Right hindlimb (tissue), 1 donor: ENCODE data around the gene PLCB4.
"Not testable (repeated sequence)": the region's sequence is repeated elsewhere in the genome, so short reads cannot be mapped to it uniquely, and the experiment has no call there.

Experiments used
- DNase-seq: peaks from one replicate; pipeline ENCODE4 v3.0.0-alpha.2; 2018

The PLCB4 gene

DNA sequence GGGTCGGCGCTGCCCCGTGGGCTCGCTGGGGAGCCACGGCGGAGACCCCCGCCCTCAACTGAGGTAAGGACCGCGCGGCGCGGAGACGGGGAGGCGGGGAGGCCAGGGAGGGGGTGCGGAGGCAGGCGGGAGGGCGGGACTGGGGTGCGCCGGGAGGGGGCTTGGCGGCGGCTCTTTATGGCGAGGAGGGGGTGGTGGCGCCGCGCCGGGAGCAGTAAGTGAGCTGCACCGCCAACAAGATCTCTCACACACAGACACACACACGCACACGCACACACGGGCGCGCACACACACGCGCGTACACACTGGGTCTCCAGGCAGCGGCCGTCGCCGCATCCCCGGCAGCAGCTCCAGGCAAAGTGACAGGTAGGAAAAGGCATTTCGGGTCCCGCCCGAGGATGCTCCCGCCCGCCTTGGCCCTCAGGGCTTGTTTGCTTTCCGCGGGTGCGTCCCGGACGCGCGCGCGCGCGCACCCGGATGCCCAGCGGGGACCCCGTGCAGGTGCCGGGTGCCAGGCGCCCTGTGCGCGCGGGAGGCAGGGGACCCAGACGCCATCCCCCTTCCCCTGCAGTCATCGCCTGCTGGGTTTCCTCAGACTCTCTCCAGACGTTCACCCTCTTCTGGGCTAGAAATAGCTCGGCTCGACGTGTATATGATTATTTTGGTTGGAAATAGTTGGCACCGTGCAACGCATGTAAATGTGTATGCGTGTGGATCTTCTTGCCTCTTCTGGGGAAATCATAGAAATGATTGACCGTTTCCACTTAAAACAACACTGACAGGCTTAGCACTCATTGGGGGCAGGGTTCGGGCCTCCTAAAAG lies at the start of gene PLCB4:
Gene PLCB4 (plus strand): TSS at position 247 of the 823 bp plus-strand sequence. CDS start 238,728 bp downstream, outside the sequence.
- peak; percentile 74 for DNase-seq

DNA sequence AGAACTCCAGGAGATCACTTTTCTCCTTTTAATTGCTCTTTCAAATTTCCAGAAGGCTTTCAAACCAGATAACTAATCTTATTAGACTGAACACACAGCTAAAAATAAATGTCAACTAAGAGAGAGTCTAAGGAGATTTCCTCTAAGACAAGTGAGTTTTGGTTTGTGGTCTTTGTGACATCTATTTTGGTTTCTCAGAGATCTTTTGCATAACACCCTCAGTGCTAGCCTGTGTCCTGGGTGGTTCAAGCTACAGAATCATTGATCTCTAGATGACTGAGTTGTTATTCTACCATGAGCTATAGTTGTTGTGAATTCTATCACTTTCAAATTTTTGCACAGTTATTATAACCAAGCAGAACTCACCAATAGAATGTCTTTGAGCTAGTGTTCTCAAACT lies 49.1 kb upstream of the PLCB4 start:
- no peak for DNase-seq

DNA sequence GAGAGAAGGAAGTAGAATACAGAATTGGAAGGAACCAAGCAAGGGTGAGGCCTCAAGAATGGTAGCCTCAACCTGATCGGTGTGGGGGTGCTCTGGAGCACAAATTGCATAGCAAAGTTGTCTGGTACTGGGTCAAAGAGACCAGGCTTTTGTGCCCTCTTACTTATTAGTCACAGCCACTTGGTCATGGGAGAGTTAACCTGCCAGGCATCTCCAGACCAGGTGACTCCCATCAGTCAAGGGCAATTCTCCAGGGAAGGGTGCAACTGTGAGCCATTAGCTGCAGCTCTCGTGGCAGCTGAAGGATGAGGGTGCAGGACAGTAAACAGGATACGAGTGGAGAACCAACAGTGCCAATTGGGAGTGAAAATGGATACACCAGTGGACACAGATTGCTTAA lies 47.7 kb upstream of the PLCB4 start:
- no peak for DNase-seq

DNA sequence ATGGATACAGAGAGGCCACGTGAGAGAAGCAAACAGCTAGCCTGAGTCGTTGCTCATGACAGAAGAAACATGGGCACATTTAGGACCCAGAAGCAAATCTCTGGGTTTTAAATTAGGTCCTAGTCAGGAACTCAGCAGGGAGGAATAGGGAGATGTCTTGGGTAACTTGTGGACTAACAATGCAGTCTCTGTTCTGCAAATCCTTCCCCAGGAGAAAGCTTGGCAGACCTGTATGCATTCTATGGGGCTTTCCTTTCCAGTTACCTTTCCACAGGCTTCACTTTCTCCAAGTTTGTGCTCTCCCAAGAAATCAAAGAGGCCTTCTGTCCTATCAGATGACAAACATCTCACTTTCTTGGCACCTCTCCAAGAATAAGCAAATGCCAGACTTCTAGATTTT lies 47.2 kb upstream of the PLCB4 start:
- no peak for DNase-seq

DNA sequence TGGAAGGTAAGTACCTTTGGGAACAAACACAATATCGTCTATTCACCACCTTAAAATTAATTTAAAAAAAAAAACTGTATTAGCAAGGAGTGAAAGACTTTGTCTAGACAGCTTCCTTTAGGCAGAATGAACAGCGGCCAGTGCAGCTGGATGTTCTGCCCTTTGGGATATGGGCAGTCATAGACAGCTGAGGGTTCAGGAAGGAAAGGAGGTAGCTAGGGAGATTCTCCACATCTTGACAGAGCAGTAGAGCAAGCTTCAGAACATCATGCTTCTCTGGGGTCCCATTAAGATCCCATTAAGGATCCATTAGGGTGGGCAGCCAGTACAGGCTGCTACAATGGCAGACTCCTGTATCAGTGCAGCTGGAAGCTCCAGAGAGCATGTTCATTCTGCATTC lies 46.5 kb upstream of the PLCB4 start:
- peak; percentile 35 for DNase-seq

DNA sequence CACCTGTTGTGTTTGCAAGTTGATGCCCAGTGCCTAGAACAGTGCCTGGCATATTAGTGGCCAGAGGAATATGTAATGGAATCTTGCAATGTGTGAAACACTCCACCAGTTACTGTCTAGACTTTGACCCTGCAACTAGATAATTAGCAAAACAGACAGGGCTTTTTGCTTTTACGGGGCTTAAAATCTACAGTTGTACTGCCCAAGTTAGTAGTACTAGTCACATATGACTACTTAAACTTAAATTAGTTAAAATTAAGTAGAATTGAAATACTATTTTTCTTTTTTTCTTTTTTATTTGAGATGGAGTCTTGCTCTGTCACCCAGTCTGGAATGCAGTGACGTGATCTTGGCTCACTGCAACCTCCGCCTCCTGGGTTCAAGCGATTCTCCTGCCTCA lies 44.3 kb upstream of the PLCB4 start:
- DNase-seq, result no peak

DNA sequence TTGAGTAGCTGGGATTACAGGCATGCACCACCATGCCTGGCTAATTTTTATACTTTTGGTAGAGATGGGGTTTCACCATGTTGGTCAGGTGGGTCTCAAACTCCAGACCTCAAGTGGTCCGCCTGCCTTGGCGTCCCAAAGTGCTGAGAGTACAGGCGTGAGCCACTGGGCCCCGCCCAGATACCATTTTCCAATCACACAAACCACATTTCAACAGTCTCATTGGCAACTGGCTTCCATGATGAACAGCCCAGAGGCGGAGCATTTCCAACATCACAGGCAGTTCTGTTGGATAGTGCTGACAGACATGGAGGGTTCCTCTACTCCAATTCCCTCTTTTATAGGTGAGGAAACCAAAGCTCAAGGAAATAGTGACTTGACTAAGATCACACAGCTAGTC lies 43.9 kb upstream of the PLCB4 start:
- DNase-seq, result no peak

DNA sequence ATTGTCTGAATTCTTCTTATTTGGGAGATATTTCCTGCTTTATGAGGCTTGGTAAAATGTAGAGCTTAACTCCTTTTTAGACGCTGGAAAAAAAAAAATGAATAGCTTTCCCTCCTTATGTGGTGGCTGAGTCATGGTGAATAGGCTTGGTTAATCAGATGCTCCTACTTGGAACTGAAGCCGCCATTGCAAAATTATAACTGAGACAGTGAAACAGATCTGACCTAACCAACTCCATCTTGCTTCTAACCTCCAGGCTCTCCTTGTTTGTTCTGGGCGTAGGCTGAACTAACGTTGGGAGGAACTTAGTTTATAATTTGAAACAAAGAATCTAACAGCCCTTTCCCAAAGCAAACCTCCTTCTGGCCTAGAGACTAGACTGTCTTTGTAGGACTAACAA lies 43.2 kb upstream of the PLCB4 start:
- no peak for DNase-seq

DNA sequence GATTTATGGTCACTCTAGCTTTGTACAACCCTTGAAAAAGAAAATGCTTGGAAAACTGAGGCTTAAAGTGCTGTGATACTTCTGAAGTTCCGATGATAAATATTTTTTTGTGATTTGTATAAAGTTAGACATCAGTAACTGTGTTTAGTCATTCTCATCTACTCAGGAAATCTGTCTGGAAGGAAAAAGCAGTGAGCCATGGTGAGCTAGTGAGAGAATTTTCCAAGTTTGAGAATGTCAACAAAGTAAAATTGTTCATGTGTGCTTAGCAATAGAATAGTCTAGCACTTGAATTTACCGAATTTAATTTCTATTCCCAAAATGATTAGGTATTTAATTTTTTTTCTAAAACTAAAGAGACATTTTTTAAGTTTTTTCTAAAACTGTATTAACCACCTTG lies 41.3 kb upstream of the PLCB4 start:
- DNase-seq, result no peak

DNA sequence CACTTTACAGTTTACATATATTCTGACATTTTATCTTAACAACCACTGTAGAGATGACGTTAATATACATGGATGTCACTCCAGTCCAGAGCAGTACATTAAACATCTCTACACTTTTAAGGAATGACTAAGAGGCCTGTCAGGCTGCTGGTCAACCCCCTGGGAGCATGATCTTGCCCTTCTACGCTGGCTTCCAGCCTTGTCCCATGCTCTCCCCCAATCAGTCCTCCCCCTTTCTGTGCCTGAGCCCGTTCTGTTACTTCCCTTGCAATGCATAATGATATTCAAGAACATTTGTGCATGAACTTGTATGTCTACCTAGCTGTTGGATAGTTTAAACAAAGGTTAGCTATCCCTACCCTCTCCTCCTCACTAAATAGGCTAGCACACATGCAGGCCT lies 40.5 kb upstream of the PLCB4 start:
- DNase-seq, result no peak

DNA sequence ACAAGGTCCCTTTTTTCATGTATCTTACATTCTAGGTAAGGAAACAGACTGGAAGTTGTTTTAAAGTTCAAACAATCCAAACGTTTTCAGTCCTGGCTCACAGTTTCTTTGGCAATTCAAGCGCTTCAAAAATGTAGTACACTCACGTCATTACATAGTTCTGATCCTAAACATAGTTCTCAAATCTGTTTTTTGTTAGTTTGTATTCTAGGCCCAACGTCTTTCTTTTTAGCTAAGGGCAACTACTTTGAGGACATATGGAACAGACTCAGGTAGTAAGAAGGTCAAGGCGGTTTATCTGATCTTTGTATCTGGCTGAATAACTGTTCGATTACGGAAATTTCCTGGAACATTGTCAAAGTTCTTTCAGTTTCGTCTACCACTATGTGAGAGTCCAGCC lies 36.9 kb upstream of the PLCB4 start:
- peak; percentile 34 for DNase-seq

DNA sequence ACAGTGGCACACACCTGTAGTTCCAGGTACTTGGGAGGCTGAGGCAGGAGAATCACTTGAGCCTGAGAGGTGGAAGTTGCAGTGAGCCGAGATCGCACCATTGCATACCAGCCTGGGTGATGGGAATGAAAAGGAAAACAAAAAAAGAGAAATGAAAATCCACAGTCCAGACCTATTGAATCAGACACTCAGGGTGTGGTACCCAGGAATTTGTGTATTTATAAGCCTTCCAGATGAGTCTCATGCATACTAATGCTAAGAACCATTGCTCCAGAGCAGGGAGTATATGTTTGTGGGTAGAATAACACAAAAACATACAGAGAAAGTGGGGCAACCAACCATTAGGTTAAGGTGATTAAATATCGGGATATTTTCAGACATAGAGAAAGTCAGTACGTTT lies 36.1 kb upstream of the PLCB4 start:
- DNase-seq, result no peak

DNA sequence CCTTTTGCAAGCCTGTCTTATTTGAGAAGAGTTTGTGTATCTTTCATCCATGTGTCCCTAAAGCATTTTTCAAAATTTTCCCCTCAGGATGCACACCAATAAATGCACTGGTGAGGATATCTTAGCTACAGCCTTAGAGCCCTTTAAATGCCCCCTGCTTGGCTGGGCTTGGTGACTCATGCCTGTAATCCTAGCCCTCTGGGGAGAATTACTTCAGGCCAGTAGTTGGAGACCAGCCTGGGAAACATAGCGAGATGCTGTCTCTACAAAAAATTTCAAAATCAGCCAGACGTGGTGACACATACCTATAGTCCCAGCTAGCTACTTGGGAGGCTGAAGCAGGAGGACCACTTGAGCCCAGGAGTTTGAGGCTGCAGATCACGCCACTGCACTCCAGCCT lies 33.8 kb upstream of the PLCB4 start:
- no peak for DNase-seq

DNA sequence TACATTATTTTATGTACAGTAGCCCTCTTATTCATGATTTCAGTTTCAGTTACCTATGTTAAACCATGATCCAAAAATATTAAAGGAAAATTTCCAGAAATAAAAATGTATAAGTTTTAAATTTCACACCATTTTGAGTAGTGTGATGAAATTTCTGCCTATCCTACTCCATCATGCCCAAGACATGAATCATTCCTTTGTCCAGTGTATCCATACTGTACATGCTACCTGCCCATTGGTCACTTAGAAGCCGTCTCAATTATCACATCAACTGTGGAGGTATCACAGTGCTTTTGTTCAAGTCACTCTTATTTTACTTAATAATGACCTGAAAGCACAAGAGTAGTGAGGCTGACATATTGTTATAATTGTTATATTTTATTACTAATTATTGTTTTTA lies 32.3 kb upstream of the PLCB4 start:
- DNase-seq, result no peak

DNA sequence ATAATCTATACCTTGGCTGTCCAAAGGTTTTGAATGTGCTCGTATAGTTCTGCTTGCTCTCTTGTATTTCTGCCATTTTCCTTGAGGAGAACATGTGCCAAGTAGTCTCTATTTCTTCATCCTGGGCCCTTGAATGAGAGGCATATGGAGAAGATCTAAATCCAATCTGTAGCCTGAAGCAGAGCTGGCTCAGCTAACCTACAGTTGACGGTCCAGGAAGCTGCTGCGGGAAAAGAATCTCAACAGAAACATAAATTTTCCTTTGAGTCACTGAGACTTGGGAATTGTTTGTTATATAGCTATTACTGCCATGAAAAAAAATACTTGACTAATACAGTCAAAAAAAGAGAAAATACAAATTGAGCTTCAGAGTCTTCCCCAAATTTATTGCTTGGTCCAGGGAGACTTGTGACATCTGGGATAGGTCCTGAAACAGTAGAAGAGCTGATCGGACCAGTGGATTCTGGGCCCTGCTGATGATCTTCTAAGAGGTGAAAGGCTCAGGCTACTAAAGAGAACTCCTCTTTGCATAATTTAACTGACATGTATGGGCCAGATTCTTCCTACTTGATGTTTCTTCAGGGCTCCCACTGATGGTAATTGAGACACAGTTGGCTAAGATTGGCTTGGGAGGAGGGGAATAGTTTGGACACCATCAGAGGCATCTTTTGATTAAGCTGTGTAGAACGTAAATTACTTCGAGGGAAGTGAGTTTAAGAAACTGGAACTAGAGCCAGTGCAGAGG lies 29.9 kb upstream of the PLCB4 start:
- peak; percentile 66 for DNase-seq

DNA sequence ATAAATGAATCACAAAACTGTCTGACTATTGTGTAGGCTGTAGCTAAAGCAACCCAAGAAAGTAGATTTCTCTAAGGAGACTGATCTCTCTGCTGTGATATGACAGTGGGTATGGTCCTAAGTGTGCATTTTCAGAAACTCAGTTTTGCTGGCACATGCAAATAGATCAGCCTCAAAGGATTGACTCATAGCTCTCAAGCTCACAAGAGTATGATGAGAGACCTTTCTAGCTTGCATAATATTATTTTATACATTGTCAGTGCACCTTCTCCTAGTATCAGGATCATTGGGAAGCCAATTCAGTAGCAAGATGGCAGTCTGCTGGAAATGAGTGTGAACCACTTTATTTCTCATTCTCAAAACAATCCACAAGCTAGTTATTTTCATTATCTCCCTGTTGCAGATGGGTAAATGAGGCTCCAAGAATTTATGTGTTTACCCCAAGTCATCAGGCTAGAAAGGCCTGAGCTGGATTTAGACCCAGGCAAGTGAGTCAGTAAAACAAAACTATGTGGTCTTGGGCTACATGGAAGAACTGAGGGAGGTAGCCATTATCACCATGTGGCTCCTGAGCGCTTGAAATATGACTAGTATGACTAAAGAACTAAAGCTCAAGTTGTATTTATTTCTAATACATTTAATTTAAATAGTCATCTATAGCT lies 27.9 kb upstream of the PLCB4 start:
- no peak for DNase-seq

DNA sequence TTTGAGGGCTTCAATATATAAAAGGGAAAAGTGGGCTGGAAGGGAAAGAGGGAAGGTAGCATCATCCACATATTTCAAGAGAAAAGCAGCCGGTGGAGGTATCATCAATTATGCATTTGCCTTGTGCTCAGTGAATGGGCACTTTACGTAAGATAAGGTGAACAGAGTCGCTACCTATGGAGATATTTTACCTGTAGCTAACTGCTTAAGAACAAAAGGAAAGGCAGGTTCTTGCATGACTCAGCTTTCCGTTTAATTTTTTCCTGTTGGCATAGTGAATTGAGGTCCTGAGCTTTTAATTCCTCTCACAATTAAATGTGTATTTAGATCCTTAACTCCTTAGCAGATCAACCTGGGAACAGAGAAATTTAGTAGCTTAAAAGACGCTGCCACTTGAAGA lies 25.5 kb upstream of the PLCB4 start:
- DNase-seq, result no peak

DNA sequence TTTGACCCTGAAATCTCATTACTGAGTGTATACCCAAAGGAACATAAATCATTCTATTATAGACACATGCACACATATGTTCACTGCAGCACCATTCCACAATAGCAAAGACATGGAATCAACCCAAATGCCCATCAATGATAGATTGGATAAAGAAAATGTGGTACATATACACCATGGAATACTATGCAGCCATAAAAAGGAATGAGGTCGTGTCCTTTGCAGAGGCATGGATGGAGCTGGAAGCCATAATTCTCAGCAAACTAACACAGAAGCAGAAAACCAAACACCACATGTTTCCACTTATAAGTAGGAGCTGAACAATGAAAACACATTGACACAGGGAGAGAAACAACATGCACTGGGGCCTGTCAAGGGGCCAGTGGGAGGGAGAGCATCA lies 21.0 kb upstream of the PLCB4 start:
- DNase-seq, result not testable (repeated sequence)

DNA sequence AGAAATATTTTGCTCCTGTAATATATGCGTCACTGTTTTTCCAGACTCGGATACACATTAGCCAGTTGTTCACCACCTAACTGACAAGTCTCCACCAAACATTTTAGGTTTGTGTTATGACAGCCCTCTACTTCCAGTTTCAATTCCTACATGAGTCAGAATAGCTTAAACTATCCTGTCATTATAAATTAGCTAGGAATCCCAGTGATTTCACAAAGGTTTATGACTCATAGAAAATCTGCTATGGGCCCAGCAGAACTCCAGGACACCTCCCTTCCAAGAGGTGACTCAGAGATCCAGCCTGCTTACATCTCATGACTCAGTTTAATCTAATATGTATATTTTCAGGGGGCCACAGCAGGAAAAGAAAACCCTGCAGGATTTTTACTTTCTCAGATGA lies 17.4 kb upstream of the PLCB4 start:
- no peak for DNase-seq

DNA sequence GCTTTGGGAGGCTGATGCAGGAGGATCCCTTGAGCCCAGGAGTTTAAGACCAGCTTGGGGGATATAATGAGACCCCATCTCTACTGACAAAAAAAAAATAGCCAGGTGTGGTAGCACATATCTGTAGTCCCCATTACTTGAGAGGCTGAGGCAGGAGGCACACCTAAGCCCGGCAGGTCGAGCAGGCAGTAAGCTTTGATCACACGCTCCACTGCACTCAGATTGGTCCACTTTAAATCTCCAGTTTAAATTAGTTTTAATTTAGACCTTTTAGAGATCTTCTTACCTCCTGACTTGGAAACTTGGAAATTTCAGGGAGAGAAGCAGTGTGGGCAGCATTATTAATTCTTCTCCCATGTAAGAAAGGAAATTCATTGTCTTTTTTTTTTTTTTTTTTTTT lies 16.8 kb upstream of the PLCB4 start:
- DNase-seq, result no peak

DNA sequence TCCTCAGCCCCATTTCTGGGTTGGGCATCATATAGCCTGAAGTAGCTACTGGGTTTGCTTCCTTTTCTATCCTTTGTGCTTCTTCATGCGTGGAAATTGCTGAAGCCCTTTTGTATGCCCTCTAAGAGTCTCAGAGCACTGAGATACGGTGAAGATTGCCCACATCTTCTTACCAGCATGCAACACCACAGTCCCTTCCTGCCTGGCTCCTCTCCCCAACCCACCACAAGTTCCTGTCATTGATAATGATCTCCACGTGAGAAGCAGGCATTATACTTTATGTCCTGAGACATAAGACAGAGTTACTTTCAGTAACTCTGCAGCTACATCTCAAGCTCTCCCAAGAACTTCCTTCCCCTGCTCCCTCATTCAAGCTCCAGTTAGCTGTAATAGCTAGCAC lies 15.8 kb upstream of the PLCB4 start:
- DNase-seq, result no peak

DNA sequence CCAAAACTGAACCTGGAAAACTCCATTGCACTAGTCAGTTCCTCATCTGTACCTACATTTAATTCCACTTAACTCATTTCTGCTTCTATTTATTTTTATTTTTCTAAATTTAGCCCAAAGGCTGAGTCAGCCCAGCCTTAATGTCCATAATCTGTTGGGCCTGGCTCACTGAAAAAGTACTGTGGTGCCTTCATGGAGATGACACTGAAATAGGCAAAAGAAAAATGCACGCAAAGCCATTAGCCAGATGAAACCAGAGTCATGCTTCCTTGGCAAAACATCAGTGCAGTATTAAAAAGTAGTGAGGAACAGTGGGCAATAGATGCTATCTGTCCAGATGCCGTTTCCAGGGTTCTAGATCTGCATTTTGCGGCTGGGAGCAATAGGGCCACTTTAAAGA lies 14.7 kb upstream of the PLCB4 start:
- DNase-seq, result no peak

DNA sequence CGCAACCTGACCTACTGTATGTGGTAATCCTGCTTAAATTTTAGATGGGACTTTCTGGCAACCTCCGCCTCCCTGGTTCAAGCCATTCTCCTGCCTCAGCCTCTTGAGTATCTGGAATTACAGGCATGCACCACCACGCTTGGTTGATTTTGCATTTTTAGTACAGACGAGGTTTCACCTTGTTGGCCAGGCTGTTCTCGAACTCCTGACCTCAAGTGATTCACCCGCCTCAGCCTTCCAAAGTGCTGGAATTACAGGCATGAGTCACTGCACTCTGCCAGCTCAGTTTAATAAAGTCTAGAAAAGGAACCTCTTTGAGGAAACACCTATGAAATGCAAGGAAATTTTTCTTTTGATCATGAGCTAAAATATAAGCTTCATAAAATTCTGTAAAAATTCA lies 9.0 kb upstream of the PLCB4 start:
- no peak for DNase-seq

DNA sequence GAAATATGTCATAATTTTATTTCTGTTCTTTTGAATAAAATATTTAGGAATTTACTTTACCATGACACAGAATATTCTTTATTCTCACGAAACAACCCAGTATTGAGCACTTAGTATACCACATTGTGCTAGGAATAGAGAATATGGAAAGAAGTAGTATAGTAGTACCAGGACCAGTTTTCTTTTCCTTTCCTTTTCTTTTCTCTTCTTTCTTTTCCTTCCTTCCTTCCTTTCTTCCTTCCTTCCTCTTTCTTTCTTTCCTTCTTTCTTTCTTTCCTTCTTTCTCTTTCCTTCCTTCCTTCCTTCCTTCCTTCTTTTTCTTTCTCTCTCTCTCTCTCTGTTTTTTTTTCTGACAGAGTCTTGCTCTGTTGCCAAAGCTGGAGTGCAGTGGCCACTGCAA lies 7.5 kb upstream of the PLCB4 start:
- no peak for DNase-seq
